Measurements from ENCODE around the gene ZMYND11. TPM values are rescaled to one million over a fixed set of nuclear protein-coding genes. Genes with fewer than 3 reads are reported as not detected.
A peak's percentile ranks its signal among the peaks of the same experiment; 100 is the strongest.

ZMYND11 gene
- total RNA-seq, 1 donor from 2014 or later, result 69.2 TPM

DNA sequence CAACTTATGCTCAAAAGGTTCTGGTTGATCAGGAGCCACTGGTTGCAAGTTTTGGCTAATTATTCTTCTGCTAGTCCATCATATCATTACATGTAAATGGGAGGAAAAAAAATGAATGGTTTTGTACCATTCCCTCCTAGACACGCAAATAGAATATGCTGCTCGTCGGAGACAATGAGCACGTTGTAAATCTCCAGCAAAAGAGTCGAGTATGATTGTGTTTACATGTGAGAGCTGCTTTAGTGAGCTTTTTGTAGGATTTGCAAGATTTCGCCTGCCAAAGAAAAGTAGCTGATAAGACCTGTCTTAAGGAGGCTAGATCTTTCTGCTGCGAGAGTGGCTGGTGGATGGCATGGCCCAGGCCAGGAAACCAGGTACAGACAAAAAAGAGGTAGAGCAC lies 109.0 kb downstream of the ZMYND11 start:
- TF ChIP-seq, protein P1, sequence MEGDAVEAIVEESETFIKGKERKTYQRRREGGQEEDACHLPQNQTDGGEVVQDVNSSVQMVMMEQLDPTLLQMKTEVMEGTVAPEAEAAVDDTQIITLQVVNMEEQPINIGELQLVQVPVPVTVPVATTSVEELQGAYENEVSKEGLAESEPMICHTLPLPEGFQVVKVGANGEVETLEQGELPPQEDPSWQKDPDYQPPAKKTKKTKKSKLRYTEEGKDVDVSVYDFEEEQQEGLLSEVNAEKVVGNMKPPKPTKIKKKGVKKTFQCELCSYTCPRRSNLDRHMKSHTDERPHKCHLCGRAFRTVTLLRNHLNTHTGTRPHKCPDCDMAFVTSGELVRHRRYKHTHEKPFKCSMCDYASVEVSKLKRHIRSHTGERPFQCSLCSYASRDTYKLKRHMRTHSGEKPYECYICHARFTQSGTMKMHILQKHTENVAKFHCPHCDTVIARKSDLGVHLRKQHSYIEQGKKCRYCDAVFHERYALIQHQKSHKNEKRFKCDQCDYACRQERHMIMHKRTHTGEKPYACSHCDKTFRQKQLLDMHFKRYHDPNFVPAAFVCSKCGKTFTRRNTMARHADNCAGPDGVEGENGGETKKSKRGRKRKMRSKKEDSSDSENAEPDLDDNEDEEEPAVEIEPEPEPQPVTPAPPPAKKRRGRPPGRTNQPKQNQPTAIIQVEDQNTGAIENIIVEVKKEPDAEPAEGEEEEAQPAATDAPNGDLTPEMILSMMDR (IDR thresholded peaks at IDR 0.05; ENCODE audit: unreplicated experiment), result no peak
- H3K4me3 Mint-ChIP-seq, result no peak overlapping the region
- H3K4me1 Mint-ChIP-seq, result peaks cover 2% of the 10 kb centered on the region
- no peaks in the 10 kb centered on the region for H3K27me3 Mint-ChIP-seq (ENCODE audit: low read depth)
- H3K36me3 Mint-ChIP-seq, result peaks cover 28% of the 10 kb centered on the region
- peak overlapping the region; percentile 45 for H3K27ac Mint-ChIP-seq
- DNase-seq (ENCODE audit: low spot score in 2 of 2, unreplicated experiment in 2 of 2), result no peak
- no peaks in the 10 kb centered on the region for H3K9me3 Mint-ChIP-seq

DNA sequence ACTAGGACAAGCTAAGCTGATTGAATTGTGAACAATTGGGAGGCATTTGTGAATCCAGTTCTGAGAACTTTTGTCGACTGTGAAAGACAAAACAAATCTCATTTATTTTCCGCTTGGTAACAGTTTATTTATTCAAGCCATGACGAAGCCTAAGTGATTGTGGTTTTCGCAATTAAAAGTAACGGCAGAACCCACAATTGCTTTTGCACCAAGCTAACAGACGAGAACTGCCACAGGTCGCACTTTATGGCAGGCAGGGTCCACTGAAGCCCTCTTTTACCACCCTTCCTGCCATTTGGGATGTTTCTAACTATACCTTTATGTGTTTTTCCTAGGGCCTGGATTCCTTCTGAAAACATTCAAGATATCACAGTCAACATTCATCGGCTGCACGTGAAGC lies 111.2 kb downstream of the ZMYND11 start:
- H3K4me1 Mint-ChIP-seq, result peaks cover 2% of the 10 kb centered on the region
- no peak for DNase-seq (ENCODE audit: low spot score in 2 of 2, unreplicated experiment in 2 of 2)
- no peak overlapping the region for H3K4me3 Mint-ChIP-seq
- TF ChIP-seq, protein P1 (IDR thresholded peaks at IDR 0.05; ENCODE audit: unreplicated experiment), result no peak
- no peaks in the 10 kb centered on the region for H3K9me3 Mint-ChIP-seq
- no peak overlapping the region for H3K27ac Mint-ChIP-seq
- peaks cover 44% of the 10 kb centered on the region for H3K36me3 Mint-ChIP-seq
- no peaks in the 10 kb centered on the region for H3K27me3 Mint-ChIP-seq (ENCODE audit: low read depth)

DNA sequence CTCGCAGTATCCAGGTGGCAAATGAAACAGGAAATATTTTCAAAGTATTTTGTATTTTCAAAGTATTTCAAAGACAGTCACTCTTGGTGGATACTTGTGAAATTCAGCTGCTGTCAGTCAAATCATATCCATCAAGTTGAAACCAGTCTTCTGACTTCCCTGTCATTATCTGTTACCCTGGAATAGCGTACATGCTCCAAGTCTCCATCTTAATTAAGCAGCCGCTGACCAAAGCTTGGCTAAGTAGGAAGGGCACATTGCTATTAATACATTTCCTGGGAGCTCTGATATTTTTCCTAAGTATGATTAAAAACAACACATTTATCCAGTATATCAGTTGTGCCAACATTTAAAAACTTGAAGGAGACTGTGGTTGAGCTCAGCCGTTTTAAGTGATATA lies 112.2 kb downstream of the ZMYND11 start:
- Mint-ChIP-seq H3K9me3 (no peaks in the 10 kb centered on the region), H3K4me3 (no peak overlapping the region), H3K4me1 (peaks cover 2% of the 10 kb centered on the region), H3K27me3 (ENCODE audit: low read depth) (no peaks in the 10 kb centered on the region), H3K27ac (no peak overlapping the region), H3K36me3 (peaks cover 54% of the 10 kb centered on the region)
- TF ChIP-seq, protein P1 (IDR thresholded peaks at IDR 0.05; ENCODE audit: unreplicated experiment), result no peak
- DNase-seq (ENCODE audit: low spot score in 2 of 2, unreplicated experiment in 2 of 2), result no peak

DNA sequence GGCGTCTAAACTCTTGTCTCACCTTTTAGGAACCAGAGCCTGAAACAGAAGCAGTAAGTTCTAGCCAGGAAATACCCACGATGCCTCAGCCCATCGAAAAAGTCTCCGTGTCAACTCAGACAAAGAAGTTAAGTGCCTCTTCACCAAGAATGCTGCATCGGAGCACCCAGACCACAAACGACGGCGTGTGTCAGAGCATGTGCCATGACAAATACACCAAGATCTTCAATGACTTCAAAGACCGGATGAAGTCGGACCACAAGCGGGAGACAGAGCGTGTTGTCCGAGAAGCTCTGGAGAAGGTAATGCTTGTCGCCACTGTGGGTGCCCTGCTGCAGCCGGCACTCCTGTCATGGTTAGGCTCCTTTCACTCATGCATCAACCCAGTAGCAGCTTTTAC lies 113.1 kb downstream of the ZMYND11 start:
- TF ChIP-seq, protein P1 (IDR thresholded peaks at IDR 0.05; ENCODE audit: unreplicated experiment), result no peak
- H3K4me3 Mint-ChIP-seq, result no peak overlapping the region
- H3K4me1 Mint-ChIP-seq, result peaks cover 2% of the 10 kb centered on the region
- H3K9me3 Mint-ChIP-seq, result no peaks in the 10 kb centered on the region
- peaks cover 55% of the 10 kb centered on the region for H3K36me3 Mint-ChIP-seq
- no peaks in the 10 kb centered on the region for H3K27me3 Mint-ChIP-seq (ENCODE audit: low read depth)
- DNase-seq (ENCODE audit: low spot score in 2 of 2, unreplicated experiment in 2 of 2), result no peak
- H3K27ac Mint-ChIP-seq, result no peak overlapping the region

DNA sequence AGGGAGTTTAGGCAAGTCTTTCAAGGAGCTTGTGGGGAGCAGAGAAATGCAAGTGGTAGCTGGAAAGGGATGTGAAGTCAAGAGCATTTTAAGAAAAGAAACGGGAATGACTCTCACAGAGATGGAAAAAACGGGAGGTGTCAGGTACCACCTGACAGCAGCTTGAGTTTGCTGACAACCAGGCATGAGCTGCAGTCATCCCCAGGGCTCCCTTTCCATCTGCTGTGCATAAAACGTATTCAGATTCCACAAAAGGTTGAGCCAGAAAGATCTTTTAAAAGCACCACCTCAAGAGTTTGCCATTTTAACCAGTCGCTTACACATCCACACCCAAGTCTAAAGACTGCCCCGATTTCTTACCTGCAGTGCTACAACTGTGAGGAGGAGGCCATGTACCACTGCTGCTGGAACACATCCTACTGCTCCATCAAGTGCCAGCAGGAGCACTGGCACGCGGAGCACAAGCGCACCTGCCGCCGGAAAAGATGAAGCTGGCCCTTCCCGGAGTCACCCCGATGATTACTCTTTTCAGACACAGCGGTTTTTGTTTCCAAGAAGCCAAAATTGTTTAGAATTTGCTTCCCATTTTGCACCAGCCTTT lies 116.8 kb downstream of the ZMYND11 start:
- H3K27ac Mint-ChIP-seq, result no peak overlapping the region
- TF ChIP-seq, protein P1 (IDR thresholded peaks at IDR 0.05; ENCODE audit: unreplicated experiment), result no peak
- no peak overlapping the region for H3K4me3 Mint-ChIP-seq
- H3K9me3 Mint-ChIP-seq, result no peaks in the 10 kb centered on the region
- DNase-seq (ENCODE audit: low spot score in 2 of 2, unreplicated experiment in 2 of 2), result no peak
- H3K27me3 Mint-ChIP-seq (ENCODE audit: low read depth), result no peaks in the 10 kb centered on the region
- no peaks in the 10 kb centered on the region for H3K4me1 Mint-ChIP-seq
- H3K36me3 Mint-ChIP-seq, result peaks cover 64% of the 10 kb centered on the region

Data from mesothelial cell of epicardium (in vitro differentiated cells).